Measurements from ENCODE around the gene LYSET. TPM values are rescaled to one million over a fixed set of nuclear protein-coding genes. Genes with fewer than 3 reads are reported as not detected.
"Not testable (repeated sequence)": the region's sequence is repeated elsewhere in the genome, so short reads cannot be mapped to it uniquely, and the experiment has no call there.

Gene LYSET, protein sequence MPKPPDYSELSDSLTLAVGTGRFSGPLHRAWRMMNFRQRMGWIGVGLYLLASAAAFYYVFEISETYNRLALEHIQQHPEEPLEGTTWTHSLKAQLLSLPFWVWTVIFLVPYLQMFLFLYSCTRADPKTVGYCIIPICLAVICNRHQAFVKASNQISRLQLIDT
- 12.2 and 15.6 TPM in 2 replicates for polyA plus RNA-seq (2011; rRNA removed)
- 3.3 and 4.6 TPM in 2 replicates for polyA minus RNA-seq (2011; rRNA and poly(A)+ RNA removed)

DNA sequence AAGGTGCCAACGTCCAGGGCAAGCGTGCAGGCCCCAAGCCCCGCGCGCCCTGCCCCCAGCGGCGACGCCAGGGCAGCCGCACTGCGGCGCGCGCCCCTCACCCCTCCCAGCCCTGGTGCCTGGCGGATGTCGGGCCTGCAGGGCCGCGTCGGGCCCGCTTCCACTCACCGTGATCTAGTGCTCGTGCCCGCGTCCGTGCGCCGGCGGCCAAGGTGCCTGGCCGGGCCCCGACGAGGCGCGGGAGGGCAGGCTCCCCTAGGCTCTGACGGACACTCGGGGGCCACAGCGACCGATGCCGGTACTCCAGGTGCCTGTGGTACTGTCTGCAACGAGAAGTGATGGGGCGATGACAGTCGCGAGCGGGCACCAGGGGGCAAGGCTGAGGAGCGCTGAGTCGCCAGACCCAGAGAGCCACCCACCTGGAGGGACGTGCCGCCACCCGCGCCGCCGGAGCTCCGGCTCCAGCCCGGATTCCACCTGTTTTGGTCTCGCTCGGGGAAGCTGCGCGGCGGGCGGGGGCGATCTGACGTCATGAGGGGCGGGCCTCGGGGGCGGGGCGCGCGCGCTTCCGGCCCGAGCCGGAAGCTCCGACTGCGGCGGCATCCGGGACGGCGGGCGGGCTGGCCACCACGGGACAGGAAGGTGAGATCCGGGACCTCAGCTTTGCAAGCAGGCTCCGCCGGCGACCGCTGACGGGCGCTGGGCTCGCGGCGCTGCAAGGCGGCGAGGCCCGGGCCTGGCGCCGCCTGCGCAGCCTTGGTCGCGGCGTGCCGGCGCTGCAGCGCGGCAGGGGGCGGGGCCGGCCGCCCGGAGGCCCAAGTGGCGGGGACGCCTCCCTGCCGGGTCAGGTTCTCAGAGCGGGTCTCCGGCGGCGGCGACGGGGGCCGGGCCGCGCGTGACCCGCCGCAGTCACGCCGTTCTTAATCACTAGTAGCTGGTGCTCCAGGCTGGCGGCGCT lies at the start of gene LYSET, which contains the start of gene MOAP1:
LYSET (plus strand) TSS at position 927 of the 958 bp plus-strand sequence. CDS start 89 bp downstream, outside the sequence.
MOAP1 (minus strand) TSS at position 507 of the 958 bp plus-strand sequence. CDS start 655 bp downstream, outside the sequence.
- ChIA-PET CTCF (interaction anchor here (0.9 to 3.8 kb wide), 4 partner anchors 16 to 358 kb away, joined by 3 to 13 read pairs (median 6); partner anchors contain the start of genes GON7 and UBR7), POLR2A (interaction anchor here (0.6 to 1.9 kb wide), 6 partner anchors 10 to 216 kb away, joined by 3 to 12 read pairs (median 6); partner anchors contain the start of genes GON7, ITPK1 and UBR7)
- Histone ChIP-seq H3K27me3 (ENCODE audit: control insufficient read depth, insufficient read depth, low read length) (no peaks in the 10 kb centered on the region), H3K4me3 (ENCODE audit: low read depth, low read length) (peak within 1 kb of the TSS; percentile 98), H3K27ac (ENCODE audit: low read depth, low read length) (peak within 1 kb of the TSS; percentile 69), H3K9me3 (ENCODE audit: control insufficient read depth, insufficient read depth, low read length) (no peaks in the 10 kb centered on the region)
- peak; percentile 36 for DNase-seq (ENCODE audit: low read depth, low spot score)
- TF ChIP-seq, protein P1, sequence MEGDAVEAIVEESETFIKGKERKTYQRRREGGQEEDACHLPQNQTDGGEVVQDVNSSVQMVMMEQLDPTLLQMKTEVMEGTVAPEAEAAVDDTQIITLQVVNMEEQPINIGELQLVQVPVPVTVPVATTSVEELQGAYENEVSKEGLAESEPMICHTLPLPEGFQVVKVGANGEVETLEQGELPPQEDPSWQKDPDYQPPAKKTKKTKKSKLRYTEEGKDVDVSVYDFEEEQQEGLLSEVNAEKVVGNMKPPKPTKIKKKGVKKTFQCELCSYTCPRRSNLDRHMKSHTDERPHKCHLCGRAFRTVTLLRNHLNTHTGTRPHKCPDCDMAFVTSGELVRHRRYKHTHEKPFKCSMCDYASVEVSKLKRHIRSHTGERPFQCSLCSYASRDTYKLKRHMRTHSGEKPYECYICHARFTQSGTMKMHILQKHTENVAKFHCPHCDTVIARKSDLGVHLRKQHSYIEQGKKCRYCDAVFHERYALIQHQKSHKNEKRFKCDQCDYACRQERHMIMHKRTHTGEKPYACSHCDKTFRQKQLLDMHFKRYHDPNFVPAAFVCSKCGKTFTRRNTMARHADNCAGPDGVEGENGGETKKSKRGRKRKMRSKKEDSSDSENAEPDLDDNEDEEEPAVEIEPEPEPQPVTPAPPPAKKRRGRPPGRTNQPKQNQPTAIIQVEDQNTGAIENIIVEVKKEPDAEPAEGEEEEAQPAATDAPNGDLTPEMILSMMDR (IDR thresholded peaks at IDR 0.05; ENCODE audit: low read depth, low read length): no peak

DNA sequence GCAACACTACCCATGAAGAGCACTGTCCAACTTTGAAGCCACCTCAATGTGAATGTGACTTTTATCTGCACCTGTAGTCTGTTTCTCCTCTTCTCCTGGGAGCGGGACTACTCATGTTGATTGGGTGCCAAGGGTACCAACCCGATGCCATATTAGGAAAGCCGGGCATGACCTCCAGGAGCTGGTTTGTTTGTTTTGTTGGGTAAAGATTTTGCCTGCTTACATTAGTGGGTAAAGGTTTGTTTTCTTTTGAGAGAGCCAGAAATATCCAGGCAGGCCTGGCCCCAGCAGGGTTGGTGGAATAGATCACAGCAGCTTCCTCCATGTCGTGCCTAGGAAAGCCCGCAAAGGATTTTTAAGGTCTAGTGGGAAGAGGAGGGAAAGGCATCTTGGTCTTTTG lies 49.7 kb upstream of the LYSET start:
- Histone ChIP-seq H3K9me3 (ENCODE audit: control insufficient read depth, insufficient read depth, low read length) (no peaks in the 10 kb centered on the region), H3K27ac (ENCODE audit: low read depth, low read length) (no peak overlapping the region), H3K27me3 (ENCODE audit: control insufficient read depth, insufficient read depth, low read length) (peaks cover 5% of the 10 kb centered on the region), H3K4me3 (ENCODE audit: low read depth, low read length) (no peak overlapping the region)
- ChIA-PET CTCF (interaction anchor here (0.6 to 7.4 kb wide), 3 partner anchors 22 to 183 kb away, joined by 3 to 84 read pairs (median 3); no protein-coding TSS in a partner anchor), POLR2A (no interaction called here)
- DNase-seq (ENCODE audit: low read depth, low spot score): no peak
- TF ChIP-seq, protein P1 (IDR thresholded peaks at IDR 0.05; ENCODE audit: low read depth, low read length): no peak

DNA sequence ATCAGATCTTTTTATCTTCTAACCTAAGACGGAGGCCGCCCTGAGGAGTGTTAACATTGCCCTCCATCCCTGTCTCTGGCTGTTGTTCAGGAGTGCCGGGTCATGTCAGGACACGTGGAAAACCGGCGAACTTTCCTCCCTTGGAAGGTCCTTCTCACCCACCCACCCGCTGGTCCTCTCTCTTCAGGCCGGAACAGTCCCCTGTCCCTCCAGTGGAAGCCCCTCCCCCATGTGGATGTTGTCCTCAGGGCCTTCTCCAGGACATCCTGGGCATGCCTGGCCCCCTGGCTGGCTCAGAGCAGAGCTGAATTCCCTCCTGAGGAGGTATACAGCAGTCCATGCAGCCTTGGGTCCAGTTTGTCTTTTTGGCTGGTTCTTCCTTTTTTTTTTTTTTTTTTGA lies 49.1 kb upstream of the LYSET start:
- no peaks in the 10 kb centered on the region for H3K9me3 ChIP-seq (ENCODE audit: control insufficient read depth, insufficient read depth, low read length)
- DNase-seq (ENCODE audit: low read depth, low spot score): no peak
- peaks cover 7% of the 10 kb centered on the region for H3K27me3 ChIP-seq (ENCODE audit: control insufficient read depth, insufficient read depth, low read length)
- ChIA-PET POLR2A (interaction anchor here (0.6 kb wide), 1 partner anchor 10 kb away, joined by 7 read pairs; no protein-coding TSS in a partner anchor), CTCF (interaction anchor here (1.3 to 7.4 kb wide), 2 partner anchors 22 to 184 kb away, joined by 3 to 84 read pairs; no protein-coding TSS in a partner anchor)
- no peak overlapping the region for H3K27ac ChIP-seq (ENCODE audit: low read depth, low read length)
- H3K4me3 ChIP-seq (ENCODE audit: low read depth, low read length): no peak overlapping the region
- TF ChIP-seq, protein P1 (IDR thresholded peaks at IDR 0.05; ENCODE audit: low read depth, low read length): no peak

DNA sequence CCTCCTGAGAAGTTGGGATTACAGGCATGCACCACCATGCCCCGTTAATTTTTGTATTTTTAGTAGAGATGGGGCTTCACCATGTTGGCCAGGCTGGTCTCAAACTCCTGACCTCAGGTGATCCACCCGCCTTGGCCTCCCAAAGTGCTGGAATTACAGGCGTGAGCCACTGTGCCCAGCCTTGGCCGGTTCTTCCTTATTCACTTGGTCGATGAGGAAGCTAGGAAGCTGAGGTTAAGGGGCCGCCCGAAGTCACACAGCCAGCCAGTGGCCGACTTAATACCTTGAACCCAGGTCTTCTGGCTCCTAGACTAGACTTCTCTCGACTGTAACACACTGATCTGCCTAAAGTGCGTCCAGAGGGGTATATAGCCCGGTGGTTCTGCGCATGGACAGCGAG lies 48.6 kb upstream of the LYSET start:
- H3K27ac ChIP-seq (ENCODE audit: low read depth, low read length); H3K9me3 ChIP-seq (ENCODE audit: control insufficient read depth, insufficient read depth, low read length); H3K27me3 ChIP-seq (ENCODE audit: control insufficient read depth, insufficient read depth, low read length); H3K4me3 ChIP-seq (ENCODE audit: low read depth, low read length); DNase-seq (ENCODE audit: low read depth, low spot score): not testable (repeated sequence)
- CTCF ChIA-PET: interaction anchor here (1.3 to 7.4 kb wide), 3 partner anchors 23 to 184 kb away, joined by 3 to 84 read pairs (median 36); no protein-coding TSS in a partner anchor
- POLR2A ChIA-PET: interaction anchor here (0.6 kb wide), 1 partner anchor 10 kb away, joined by 7 read pairs; no protein-coding TSS in a partner anchor

DNA sequence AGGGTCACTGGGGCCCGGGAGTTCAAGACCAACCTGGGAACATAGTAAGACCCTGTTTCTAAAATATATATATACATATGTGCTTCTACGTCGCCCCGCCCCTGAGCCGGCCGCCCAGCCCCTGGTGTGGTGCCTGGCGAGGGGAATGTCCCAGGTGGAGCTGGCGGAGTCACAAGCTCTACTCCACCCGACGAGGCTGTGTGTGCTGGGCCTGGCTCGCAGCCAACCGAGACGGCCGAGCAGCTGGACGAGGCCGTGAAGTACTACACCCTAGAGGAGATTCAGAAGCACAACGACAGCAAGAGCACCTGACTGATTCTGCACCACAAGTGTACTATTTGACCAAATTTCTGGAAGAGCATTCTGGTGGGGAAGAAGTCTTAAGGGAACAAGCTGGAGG lies 47.3 kb upstream of the LYSET start:
- Histone ChIP-seq H3K9me3 (ENCODE audit: control insufficient read depth, insufficient read depth, low read length) (no peaks in the 10 kb centered on the region), H3K27ac (ENCODE audit: low read depth, low read length) (no peak overlapping the region), H3K4me3 (ENCODE audit: low read depth, low read length) (no peak overlapping the region), H3K27me3 (ENCODE audit: control insufficient read depth, insufficient read depth, low read length) (peaks cover 7% of the 10 kb centered on the region)
- ChIA-PET CTCF (interaction anchor here (0.5 to 3.4 kb wide), 7 partner anchors 8 to 299 kb away, joined by 3 to 36 read pairs (median 7); no protein-coding TSS in a partner anchor), POLR2A (no interaction called here)
- no peak for DNase-seq (ENCODE audit: low read depth, low spot score)
- TF ChIP-seq, protein P1 (IDR thresholded peaks at IDR 0.05; ENCODE audit: low read depth, low read length): no peak

Measured in AG04450 (cell line).